Right hindlimb (tissue), 1 donor: ENCODE measurements around the gene VSTM2B.
A peak's percentile ranks its signal among the peaks of the same experiment; 100 is the strongest.

Experiments used
- DNase-seq: peaks from one replicate; pipeline ENCODE4 v3.0.0-alpha.2; 2018

Gene VSTM2B

GRCh38 chr19:29603308-29603707 lies 77.5 kb downstream of the VSTM2B start:
- no peak for DNase-seq

GRCh38 chr19:29605653-29606419 lies 80.0 kb downstream of the VSTM2B start, which contains the start of gene POP4:
Gene POP4, plus strand, starts transcription at chr19:29606283. Its CDS starts 36 bp downstream, at chr19:29606319.
- DNase-seq = peak; percentile 98

GRCh38 chr19:29606420-29606747 lies 80.6 kb downstream of the VSTM2B start:
- no peak for DNase-seq

DNA sequence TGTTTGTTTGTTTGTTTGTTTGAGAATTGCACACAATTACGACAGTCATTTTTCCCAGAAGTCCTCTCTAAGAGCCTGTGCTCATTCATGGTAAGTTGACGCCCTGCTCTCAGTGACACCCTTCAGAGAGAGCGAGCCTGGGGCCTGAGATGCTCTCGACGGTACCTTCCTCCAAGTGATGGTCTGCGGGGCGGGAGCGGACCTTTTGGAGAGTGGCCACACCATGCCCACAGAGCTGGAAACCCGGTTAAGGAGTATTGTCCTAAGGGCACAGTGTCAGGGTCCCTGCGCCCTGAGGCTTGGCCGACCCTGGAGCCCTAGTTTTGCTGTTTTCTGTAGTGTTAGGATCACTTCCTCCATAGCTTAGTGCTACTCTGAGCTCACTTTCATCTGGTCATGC lies 83.8 kb downstream of the VSTM2B start:
- DNase-seq = no peak

DNA sequence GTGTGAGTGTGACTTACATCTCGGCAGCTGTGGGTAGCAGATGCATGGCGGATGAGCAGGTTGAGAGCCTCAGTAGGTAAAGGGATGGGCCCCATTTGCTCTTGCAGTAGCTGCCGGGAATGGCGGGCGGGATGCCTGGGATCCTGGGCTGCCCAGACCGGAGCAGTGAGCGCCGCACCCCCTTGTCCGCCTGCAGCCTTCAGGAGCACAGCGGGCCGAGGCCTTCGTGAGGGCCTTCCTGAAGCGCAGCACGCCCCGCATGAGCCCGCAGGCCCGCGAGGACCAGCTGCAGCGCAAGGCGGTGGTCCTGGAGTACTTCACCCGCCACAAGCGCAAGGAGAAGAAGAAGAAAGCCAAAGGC lies 84.4 kb downstream of the VSTM2B start:
- no peak for DNase-seq

- DNase-seq = peak; percentile 83
Observed at GRCh38 chr19:29610574-29611271, 84.9 kb downstream of the VSTM2B start.

- DNase-seq = no peak
Observed at GRCh38 chr19:29612121-29612520, 86.3 kb downstream of the VSTM2B start.

DNA sequence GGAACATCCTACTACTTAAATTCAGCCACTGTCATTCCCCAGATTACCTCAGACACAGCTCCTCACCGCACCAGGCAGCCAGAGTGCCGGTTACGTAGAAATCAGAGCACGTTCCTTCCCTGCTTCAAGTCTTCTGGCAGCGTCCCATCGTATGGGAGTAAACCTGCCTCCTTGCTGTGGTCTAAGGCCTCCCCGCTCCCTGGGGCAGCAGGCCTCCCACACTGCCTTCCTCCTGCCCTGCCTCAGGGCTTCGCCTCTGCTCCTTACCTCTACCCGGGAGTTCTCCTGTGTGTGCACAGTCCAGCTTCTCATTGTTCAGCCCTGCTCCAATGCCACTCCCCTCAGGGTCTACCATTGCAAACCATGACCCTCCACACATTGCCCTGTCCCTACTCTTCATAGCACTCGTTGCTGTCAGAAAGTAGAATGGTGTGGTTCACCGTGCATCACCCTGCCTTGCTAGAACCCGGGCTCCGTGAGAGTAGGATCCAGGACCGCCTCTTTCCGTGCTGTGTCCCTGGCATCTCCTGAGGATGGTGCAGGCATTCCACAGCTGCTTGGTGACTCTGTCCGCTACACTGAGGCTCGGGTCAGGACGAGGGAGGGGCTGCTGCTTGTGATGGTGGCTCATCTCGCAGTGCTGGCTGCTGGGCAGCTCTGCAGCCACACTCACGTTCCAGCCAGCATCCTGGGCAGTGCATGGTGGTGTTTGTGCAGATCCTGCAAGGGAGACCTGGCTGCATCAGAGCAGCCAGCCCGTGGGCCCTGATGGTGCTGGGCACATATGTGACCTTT lies 87.2 kb downstream of the VSTM2B start:
- no peak for DNase-seq

DNA sequence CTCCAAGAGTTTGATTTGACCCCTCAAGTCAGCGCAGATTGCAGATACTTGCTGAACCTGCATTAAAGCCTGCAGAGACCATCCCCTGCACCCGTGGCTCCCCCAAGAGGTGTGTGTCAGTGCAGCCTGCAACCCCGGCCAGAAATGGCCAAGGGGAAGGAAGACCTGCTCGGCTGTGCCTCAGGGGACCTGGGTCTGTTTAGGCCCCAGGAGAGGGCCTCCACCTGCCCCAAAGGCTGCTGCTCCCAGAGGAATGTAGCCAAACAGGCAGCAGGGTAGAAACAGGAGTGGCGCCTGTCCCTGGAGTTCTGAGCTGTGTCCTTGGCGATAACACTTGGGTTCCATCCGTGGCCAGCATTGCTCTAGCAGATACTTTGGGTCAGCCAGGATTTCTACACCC lies 88.3 kb downstream of the VSTM2B start:
- no peak for DNase-seq
